K562 (cell line): Measurements from ENCODE around the gene ECE2. TPM values are rescaled to one million over a fixed set of nuclear protein-coding genes. Genes with fewer than 3 reads are reported as not detected.

Experiments used
- ATAC-seq: fragments of 200-7000 bp; cut with Tn5 transposase; 3 replicates; pipeline ENCODE4 v1.9.1; 2020; ENCODE audit warnings: moderate library complexity
- BruUV-seq: library from RNA; stranded (reverse); fragments of 400-500 nt; replicated peaks from 2 replicates; lab custom pipeline; 2021; lab: Mats Ljungman, UMichigan
- CTCF ChIA-PET: fragments of 300-600 bp; formaldehyde crosslinking; extraction: SDS; loops from one replicate; lab custom pipeline; 2021; ENCODE audit warnings: low intra/inter-chr PET ratio; lab: Yijun Ruan, JAX
- POLR2A ChIA-PET: fragments of 300-600, 350-650 bp; sonication (Branson Sonifier 250); formaldehyde crosslinking; extraction: SDS; loops from one replicate; lab custom pipeline; 2021; ENCODE audit warnings: antibody characterized with exemption, inconsistent platforms; lab: Yijun Ruan, JAX
- DNase-seq, 4 experiments: peaks; one replicate each; pipeline versions ENCODE4 v3.0.0 to v3.0.0-alpha.2; 2011 to 2018; ENCODE audit warnings: low spot score in 3 of 4, mixed read lengths in 3 of 4; ENCODE audit errors: extremely low read depth in 1 of 4
- FAIRE-seq: peaks from 2 replicates; lab custom pipeline; 2011; peaks lifted over from hg19 to GRCh38; lab: Jason Lieb, UNC
- H2AFZ ChIP-seq: 2 replicates; pipeline ENCODE4 v1.6.0; 2011; ENCODE audit warnings: low read depth, low read length, control low read depth, inconsistent platforms
- H3K27ac ChIP-seq: fragments of 200-600 bp; 3 replicates; pipeline ENCODE4 v1.8.0; 2011; ENCODE audit warnings: low read depth, mild to moderate bottlenecking, control low read depth, inconsistent platforms, low read length, moderate library complexity, mixed read lengths; ENCODE audit errors: extremely low read depth
- H3K27me3 ChIP-seq, 2 experiments: fragments of 300-600 bp in 1 of 2; 2 replicates in 1 of 2; 3 replicates in 1 of 2; pipeline versions ENCODE4 v1.6.0 to v1.8.0; 2011; ENCODE audit warnings: inconsistent platforms in 2 of 2, low read length in 2 of 2, mild to moderate bottlenecking in 1 of 2, mixed read lengths in 1 of 2, moderate library complexity in 1 of 2; ENCODE audit not compliant: control insufficient read depth in 2 of 2, insufficient read depth in 2 of 2
- H3K36me3 ChIP-seq: fragments of 300-600 bp; 3 replicates; pipeline ENCODE4 v1.8.0; 2011; ENCODE audit warnings: mild to moderate bottlenecking, low read length, inconsistent platforms; ENCODE audit not compliant: control insufficient read depth, insufficient read depth
- H3K4me1 ChIP-seq, 2 experiments: fragments of 200-600 bp in 1 of 2; replicated peaks in 1 of 2; 2 replicates in 1 of 2; 3 replicates in 1 of 2; pipeline versions ENCODE4 v1.5.1 to v1.8.0; 2011; ENCODE audit warnings: inconsistent platforms in 2 of 2, low read length in 2 of 2, mild to moderate bottlenecking in 1 of 2, mixed read lengths in 1 of 2, moderate library complexity in 1 of 2; ENCODE audit not compliant: control insufficient read depth in 2 of 2, insufficient read depth in 2 of 2
- H3K4me2 ChIP-seq: 2 replicates; pipeline ENCODE4 v1.6.1; 2011; ENCODE audit warnings: low read length, control low read depth, inconsistent platforms, mixed read lengths; ENCODE audit not compliant: insufficient read depth
- H3K4me3 ChIP-seq: fragments of 200-600 bp; sonication (generic), shearing (Covaris generic); 2 replicates; pipeline ENCODE4 v1.5.1; 2016; ENCODE audit warnings: control low read depth, inconsistent platforms
- H3K79me2 ChIP-seq: fragments of 200-600 bp; 3 replicates; pipeline ENCODE4 v1.8.0; 2011; ENCODE audit warnings: low read length, inconsistent platforms; ENCODE audit not compliant: control insufficient read depth, insufficient read depth
- H3K9ac ChIP-seq, 2 experiments: 2 replicates each; pipeline versions ENCODE4 v1.6.0 to v1.6.1; 2011; ENCODE audit warnings: low read depth in 2 of 2, low read length in 2 of 2, control low read depth in 1 of 2, inconsistent platforms in 1 of 2, mild to moderate bottlenecking in 1 of 2, mixed read lengths in 1 of 2; ENCODE audit not compliant: insufficient read depth in 1 of 2
- H3K9me1 ChIP-seq: one replicate; pipeline ENCODE4 v1.6.0; 2011; ENCODE audit warnings: inconsistent platforms, mild to moderate bottlenecking, low read length, moderate library complexity; ENCODE audit not compliant: control insufficient read depth, insufficient read depth
- H3K9me3 ChIP-seq: replicated peaks from 2 replicates; pipeline ENCODE4 v1.5.1; 2011; ENCODE audit warnings: low read depth, low read length, inconsistent platforms; ENCODE audit not compliant: control insufficient read depth, insufficient read depth
- H4K20me1 ChIP-seq: replicated peaks from 2 replicates; pipeline ENCODE4 v1.6.1; 2011; ENCODE audit warnings: low read length, inconsistent platforms, mixed read lengths; ENCODE audit not compliant: control insufficient read depth, insufficient read depth
- CEBPZ ChIP-seq: fragments of 150-350 bp; IDR thresholded peaks from 2 replicates; pipeline ENCODE4 v1.6.1; 2014; ENCODE audit warnings: low read depth, mild to moderate bottlenecking, low read length, borderline replicate concordance
- ELF4 ChIP-seq: fragments of 450-650 bp; formaldehyde crosslinking; IDR thresholded peaks from 2 replicates; pipeline ENCODE4 v1.4.0; 2022; ENCODE audit warnings: missing genetic modification characterization
- HDAC8 ChIP-seq: fragments of 450-650 bp; IDR thresholded peaks from 2 replicates; pipeline ENCODE4 v1.6.1; 2016; ENCODE audit warnings: mild to moderate bottlenecking, missing genetic modification characterization, moderate library complexity, missing compliant biosample characterization
- POLR2A ChIP-seq: fragments of 450-650 bp; conservative IDR thresholded peaks from 2 replicates; pipeline ENCODE4 v1.6.1; 2016
- POLR2AphosphoS5 ChIP-seq: IDR thresholded peaks from 2 replicates; pipeline ENCODE4 v1.6.1; 2011; ENCODE audit warnings: mild to moderate bottlenecking, low read depth, low read length, moderate library complexity; ENCODE audit not compliant: control insufficient read depth, insufficient read depth
- PTBP1 ChIP-seq: fragments of 200-400 bp; formaldehyde crosslinking; IDR thresholded peaks from 2 replicates; pipeline ENCODE4 v1.6.1; 2017; ENCODE audit warnings: low read depth, low read length
- PTTG1 ChIP-seq: fragments of 450-650 bp; IDR thresholded peaks from 2 replicates; pipeline ENCODE4 v1.6.1; 2016; ENCODE audit warnings: low read depth, mild to moderate bottlenecking, missing genetic modification characterization, missing compliant biosample characterization
- RBFOX2 ChIP-seq: fragments of 200-400 bp; formaldehyde crosslinking; IDR thresholded peaks from 2 replicates; pipeline ENCODE4 v1.6.1; 2017; ENCODE audit warnings: low read depth, mild to moderate bottlenecking, low read length, moderate library complexity
- TAF15 ChIP-seq: fragments of 200-400 bp; formaldehyde crosslinking; IDR thresholded peaks from 2 replicates; pipeline ENCODE4 v1.6.1; 2017; ENCODE audit warnings: mild to moderate bottlenecking, low read depth, low read length, moderate library complexity
- WGBS: fragments of 100-300 bp; shearing (Covaris generic); methylation state at CpG from one replicate; pipeline ENCODE4 v1.1.6; 2016; ENCODE audit warnings: low coverage, mixed read lengths; ENCODE audit not compliant: insufficient coverage; ENCODE audit errors: missing lambda C conversion rate; 5-methylcytosine and 5-hydroxymethylcytosine counted together
- in situ Hi-C: fragments of 300-500 bp; cut with MboI; formaldehyde crosslinking; loops from 4 replicates; pipeline ENCODE4 v1.15.0; 2018; ENCODE audit warnings: inconsistent platforms, mixed read lengths
- intact Hi-C: fragments of 100-400 bp; cut with micrococcal nuclease; formaldehyde crosslinking; loops from 2 replicates; pipeline ENCODE4 v1.14.2; 2022
- polyA plus RNA-seq, 8 experiments: library from polyadenylated mRNA; depleted of rRNA in 4 of 8; stranded (reverse) in 5 of 8; unstranded in 3 of 8; fragments of >200 nt; fragmentation: Nextera tagmentation in 2 of 8; fragmentation: Illumina TruSeq in 1 of 8; extraction: Ambion mirVana in 2 of 8; extraction: Trizol in 1 of 8; gene quantifications; 2 replicates each; pipeline versions ENCODE4 v1.2.1 to v1.2.3, GENCODE V29; 2011 to 2014; ENCODE audit warnings: inconsistent platforms in 1 of 8, missing spikeins in 1 of 8
- total RNA-seq, 7 experiments: library from RNA; depleted of rRNA in 6 of 7; stranded (reverse); fragments of >200 nt in 6 of 7; fragmentation: Illumina TruSeq in 2 of 7; extraction: Trizol in 2 of 7; gene quantifications; 2 replicates each; pipeline versions ENCODE4 v1.2.1 to v1.2.3, GENCODE V29; 2011 to 2021; ENCODE audit warnings: low replicate concordance in 1 of 7

ECE2 gene
- total and polyA plus RNA-seq, 9 of the 15 experiments (the other 6 are each of a cell fraction or from before 2014, with no cell fraction given), result not detected

DNA sequence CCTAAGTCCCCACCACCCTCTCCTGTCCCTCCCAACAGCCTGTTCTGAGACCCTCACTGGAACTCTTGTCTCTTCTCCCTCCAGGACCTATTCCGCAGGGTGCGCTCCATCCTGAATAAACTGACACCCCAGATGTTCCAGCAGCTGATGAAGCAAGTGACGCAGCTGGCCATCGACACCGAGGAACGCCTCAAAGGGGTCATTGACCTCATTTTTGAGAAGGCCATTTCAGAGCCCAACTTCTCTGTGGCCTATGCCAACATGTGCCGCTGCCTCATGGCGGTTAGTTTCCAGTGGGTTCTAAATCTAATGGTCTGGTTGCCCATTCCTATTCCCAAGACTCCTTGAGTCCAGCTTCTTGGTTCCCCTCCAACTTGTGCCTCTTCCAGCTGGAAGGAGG, 47.9 kb downstream of the ECE2 start:
- in situ Hi-C loops, result no loop called here
- CTCF ChIA-PET, result no interaction called here
- no peaks in the 10 kb centered on the region for H3K27me3 ChIP-seq

GRCh38 chr3:184325269-184325668, 49.4 kb downstream of the ECE2 start:
- no peaks in the 10 kb centered on the region for H3K27me3 ChIP-seq
- DNase-seq (no peak), FAIRE-seq (no peak), ATAC-seq (no peak)
- no peak overlapping the region for H3K27ac ChIP-seq
- H3K4me2 ChIP-seq, result no peak overlapping the region
- BruUV-seq, result TSS peak; percentile 4
- in situ Hi-C loops (no loop called here), intact Hi-C loops (no loop called here)
- peaks cover 0 to 3% of the 10 kb centered on the region in 2 experiments; a peak in 2 of 5 replicates for H3K4me1 ChIP-seq
- H3K9me1 ChIP-seq, result no peaks in the 10 kb centered on the region
- peaks cover 55% of the 10 kb centered on the region for H3K79me2 ChIP-seq
- H3K9ac ChIP-seq, result no peak overlapping the region
- no peak for TF ChIP-seq PTTG1 (tag)
- 0 out of 2 replicates have a peak, but pooled peaks have one; percentile 7 for TF ChIP-seq POLR2AphosphoS5
- TF ChIP-seq PTBP1, result no peak
- TF ChIP-seq CEBPZ, result no peak
- TF ChIP-seq POLR2A, result 0 out of 2 replicates have a peak, but pooled peaks have one; percentile 15
- peak; percentile 52 for TF ChIP-seq RBFOX2
- H3K9me3 ChIP-seq, result no peaks in the 10 kb centered on the region
- POLR2A ChIA-PET, result interaction anchor here (1.8 to 2.8 kb wide), 2 partner anchors 8 to 10 kb away, joined by 5 to 24 read pairs; no protein-coding TSS in a partner anchor
- 93% methylated on average over 8 of the region's 13 CpGs for WGBS
- CTCF ChIA-PET, result no interaction called here
- no peak overlapping the region for H3K4me3 ChIP-seq
- H3K36me3 ChIP-seq, result peaks cover 100% of the 10 kb centered on the region
- peaks cover 14% of the 10 kb centered on the region for H4K20me1 ChIP-seq
- no peak overlapping the region for H2AFZ ChIP-seq

More for the DNA sequence above, 47.9 kb downstream of the ECE2 start:
- H3K4me2 ChIP-seq, result no peak overlapping the region
- peaks cover 26% of the 10 kb centered on the region for H4K20me1 ChIP-seq
- H2AFZ ChIP-seq, result no peak overlapping the region
- FAIRE-seq (no peak), ATAC-seq (no peak), DNase-seq (no peak)
- H3K4me3 ChIP-seq, result no peak overlapping the region
- intact Hi-C loops, result no loop called here
- H3K9me3 ChIP-seq, result no peaks in the 10 kb centered on the region
- H3K27ac ChIP-seq, result no peak overlapping the region
- POLR2A ChIA-PET, result interaction anchor here (1.2 to 1.8 kb wide), 2 partner anchors 10 to 24 kb away, joined by 5 to 6 read pairs; no protein-coding TSS in a partner anchor
- peaks cover 3% of the 10 kb centered on the region for H3K9me1 ChIP-seq
- H3K9ac ChIP-seq, result peak overlapping the region in 1 of 2 experiments; percentile 50; a peak in 1 of 4 replicates
- BruUV-seq, result no TSS peak
- no peak for TF ChIP-seq ELF4
- TF ChIP-seq TAF15, result no peak
- TF ChIP-seq HDAC8 (tag), result no peak
- peaks cover 67% of the 10 kb centered on the region for H3K79me2 ChIP-seq
- H3K36me3 ChIP-seq, result peaks cover 99% of the 10 kb centered on the region
- WGBS, result 97% methylated on average over 8 of the region's 8 CpGs
- peaks cover 0 to 15% of the 10 kb centered on the region in 2 experiments; a peak in 4 of 5 replicates for H3K4me1 ChIP-seq
